Kasumi-1 (cell line): ENCODE results near the gene DTNBP1.

Source experiments
- DNase-seq, 2 experiments: peaks; one replicate each; lab custom pipeline; 2025; lab: John Stamatoyannopoulos, UW

The DTNBP1 gene

GRCh38 chr6:15480525-15480924 is 182.3 kb downstream of the DTNBP1 start:
- peak in 1 of 2 experiments; percentile 4 for DNase-seq

DNA sequence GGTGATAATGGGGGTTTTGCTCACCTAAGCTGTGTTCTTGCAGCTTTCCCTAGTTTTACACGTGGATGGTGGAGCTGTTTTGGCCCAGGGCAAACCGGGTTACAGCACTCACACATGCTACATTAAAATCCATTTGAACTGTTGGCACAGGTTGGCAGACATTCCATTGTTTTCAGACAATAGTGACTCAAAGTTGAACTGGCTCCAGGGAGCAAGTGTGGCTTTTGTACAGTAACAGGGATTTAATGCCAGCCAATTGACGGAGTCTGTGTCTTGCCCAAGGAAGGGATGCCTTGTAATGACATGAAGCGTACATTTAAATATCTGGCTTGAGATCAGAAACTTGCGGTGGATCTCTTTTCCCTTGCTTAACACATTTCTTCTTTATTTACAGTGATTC is 183.1 kb downstream of the DTNBP1 start:
- no peak for DNase-seq

DNA sequence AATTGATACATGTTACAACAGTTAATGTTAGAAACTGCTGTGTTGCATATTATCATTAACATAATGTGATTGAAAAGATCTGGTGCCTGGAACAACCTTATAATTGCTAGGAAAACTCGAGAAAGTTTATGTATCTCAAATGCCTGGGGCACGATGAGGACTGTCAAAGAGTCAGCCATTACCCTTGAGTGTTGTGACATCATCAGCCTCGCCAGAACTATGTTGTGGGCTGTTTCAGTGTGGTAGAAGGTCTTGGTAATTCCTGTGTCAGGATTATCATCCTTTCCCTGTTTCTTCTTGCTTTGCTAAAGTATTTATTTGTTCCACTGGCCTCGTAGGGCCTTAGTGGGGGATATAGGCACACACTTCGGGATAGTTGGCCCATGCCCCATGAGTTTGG is 185.1 kb downstream of the DTNBP1 start:
- no peak for DNase-seq

- DNase-seq: no peak
These were observed 186.0 kb downstream of the DTNBP1 start for GRCh38 chr6:15476631-15477380.

DNA sequence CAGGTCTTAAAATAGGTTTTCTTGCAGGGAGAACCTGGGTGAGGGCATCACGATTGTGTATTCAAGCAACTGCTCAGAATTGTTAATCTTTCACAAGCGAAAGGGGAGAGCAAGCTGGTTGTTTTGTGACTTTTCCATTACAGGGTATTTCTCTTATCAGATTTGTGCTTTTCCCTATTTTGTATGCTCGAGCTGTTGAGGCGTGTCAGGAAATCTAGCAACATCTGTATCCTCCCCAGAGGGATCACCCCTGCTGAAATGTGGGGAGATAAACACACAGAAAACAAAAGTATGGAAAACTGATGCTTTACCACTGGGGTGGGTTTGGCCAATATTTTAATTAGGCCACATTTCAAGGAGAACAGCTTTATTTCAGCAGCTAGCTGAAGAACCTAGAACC is 187.0 kb downstream of the DTNBP1 start:
- no peak for DNase-seq

- DNase-seq: no peak
These were observed 187.6 kb downstream of the DTNBP1 start for GRCh38 chr6:15475261-15475660.

GRCh38 chr6:15474196-15474595 is 188.6 kb downstream of the DTNBP1 start:
- no peak for DNase-seq

DNA sequence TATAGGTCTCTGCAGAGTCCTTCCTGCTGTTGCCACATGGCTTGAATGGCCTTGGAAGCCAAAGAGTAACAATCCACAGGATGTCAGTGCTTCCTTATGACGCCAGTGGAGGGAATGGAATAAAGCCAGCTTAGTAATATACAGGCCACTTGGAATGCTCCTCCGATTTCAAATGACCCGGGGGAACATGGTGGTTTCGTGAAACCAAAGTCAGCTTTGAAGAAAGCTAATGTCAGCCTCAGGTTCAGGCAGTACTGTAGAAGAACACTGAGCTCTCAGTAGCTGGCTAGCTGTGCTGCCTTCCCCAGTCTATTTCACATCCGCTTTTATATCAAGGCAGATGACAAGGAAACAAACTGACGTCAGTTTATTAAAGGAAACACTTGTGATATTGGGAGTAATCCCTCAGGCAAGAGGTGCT is 189.1 kb downstream of the DTNBP1 start:
- no peak for DNase-seq

DNA sequence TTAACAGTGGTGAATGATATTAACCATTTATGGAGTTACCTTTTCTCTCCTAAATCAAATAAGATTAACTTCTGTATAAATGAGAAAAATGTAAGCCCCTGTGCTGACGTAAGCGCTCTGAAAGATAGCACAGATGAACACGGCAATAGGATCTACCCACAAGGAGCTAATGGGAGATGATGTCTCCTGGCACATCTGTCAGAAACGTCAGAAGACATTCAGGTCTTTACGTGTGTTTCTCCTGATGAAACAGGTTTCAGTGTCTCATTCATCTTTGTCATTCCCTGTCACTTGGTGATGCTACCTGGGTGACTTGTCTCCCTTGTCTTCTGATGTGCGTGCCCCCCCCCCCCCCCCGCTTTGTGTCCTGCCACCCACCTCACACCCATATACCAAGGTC is 189.7 kb downstream of the DTNBP1 start:
- DNase-seq: no peak
